Left kidney (tissue), 2 donors: ENCODE results near the gene SOHLH1. TPM values are rescaled to one million over a fixed set of nuclear protein-coding genes. Genes with fewer than 3 reads are reported as not detected.

ENCODE experiments used
- DNase-seq: peaks from one replicate; pipeline ENCODE4 v3.0.0-alpha.2; 2013
- polyA plus RNA-seq: library from polyadenylated mRNA; unstranded; fragments of 120-200 nt; gene quantifications from one replicate; pipeline ENCODE4 v1.2.1, GENCODE V29; 2013; ENCODE audit not compliant: insufficient read length

The SOHLH1 gene
- polyA plus RNA-seq, 1 donor: not detected

- no peak for DNase-seq
Measured at GRCh38 chr9:135729480-135729879, 30.2 kb upstream of the SOHLH1 start.

GRCh38 chr9:135728436-135729110 lies 29.3 kb upstream of the SOHLH1 start:
- DNase-seq: no peak

GRCh38 chr9:135727257-135727875 lies 28.1 kb upstream of the SOHLH1 start:
- DNase-seq: no peak

GRCh38 chr9:135726138-135726853 lies 27.0 kb upstream of the SOHLH1 start:
- no peak for DNase-seq

- no peak for DNase-seq
Measured at GRCh38 chr9:135724186-135724787, 25.0 kb upstream of the SOHLH1 start.

GRCh38 chr9:135722365-135722764 lies 23.1 kb upstream of the SOHLH1 start:
- DNase-seq: no peak

GRCh38 chr9:135719472-135719871 lies 20.2 kb upstream of the SOHLH1 start:
- no peak for DNase-seq

GRCh38 chr9:135718616-135719015 lies 19.3 kb upstream of the SOHLH1 start:
- DNase-seq: no peak

- DNase-seq: no peak
Measured at GRCh38 chr9:135717410-135717809, 18.1 kb upstream of the SOHLH1 start.

GRCh38 chr9:135716045-135716444 lies 16.8 kb upstream of the SOHLH1 start:
- no peak for DNase-seq

- no peak for DNase-seq
Measured at GRCh38 chr9:135715056-135715595, 15.8 kb upstream of the SOHLH1 start.

- peak; percentile 39 for DNase-seq
Measured at GRCh38 chr9:135714242-135715055, 15.2 kb upstream of the SOHLH1 start.

GRCh38 chr9:135712613-135713295 lies 13.5 kb upstream of the SOHLH1 start:
- no peak for DNase-seq

GRCh38 chr9:135711881-135712280 lies 12.6 kb upstream of the SOHLH1 start:
- no peak for DNase-seq

- no peak for DNase-seq
Measured at GRCh38 chr9:135711391-135711790, 12.1 kb upstream of the SOHLH1 start.

- no peak for DNase-seq
Measured at GRCh38 chr9:135708164-135708563, 8.9 kb upstream of the SOHLH1 start.

- no peak for DNase-seq
Measured at GRCh38 chr9:135707252-135708138, 8.2 kb upstream of the SOHLH1 start.

GRCh38 chr9:135706288-135706687 lies 7.0 kb upstream of the SOHLH1 start:
- DNase-seq: no peak

GRCh38 chr9:135705376-135705775 lies 6.1 kb upstream of the SOHLH1 start:
- no peak for DNase-seq

- DNase-seq: no peak
Measured at GRCh38 chr9:135704483-135704882, 5.2 kb upstream of the SOHLH1 start.
